ENCODE measurements around the gene PKP1.

Gene PKP1

DNA sequence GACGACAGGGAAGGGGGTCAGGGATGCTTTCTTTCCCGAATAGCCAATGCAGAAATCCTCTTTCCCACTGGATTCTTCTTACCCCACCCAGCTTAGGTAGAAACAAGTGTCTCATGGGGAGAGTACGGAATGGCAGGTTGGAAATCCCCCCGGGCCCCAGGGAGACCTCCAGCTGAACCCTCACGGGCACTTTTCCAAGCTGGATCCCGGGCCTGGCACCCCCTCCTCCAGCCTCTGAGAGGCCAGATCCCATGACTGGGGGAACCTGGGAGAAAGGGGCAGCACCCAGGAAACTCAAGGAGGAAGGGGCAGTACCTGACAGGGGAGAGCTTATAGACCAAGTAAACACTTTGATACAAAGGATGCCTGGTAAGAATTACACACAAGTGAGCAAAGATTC lies 1.3 kb downstream of the PKP1 start:
- peaks cover under 1% of the 10 kb centered on the region for H3K4me1 ChIP-seq (ENCODE audit: control insufficient read depth, insufficient read depth, low read length)

DNA sequence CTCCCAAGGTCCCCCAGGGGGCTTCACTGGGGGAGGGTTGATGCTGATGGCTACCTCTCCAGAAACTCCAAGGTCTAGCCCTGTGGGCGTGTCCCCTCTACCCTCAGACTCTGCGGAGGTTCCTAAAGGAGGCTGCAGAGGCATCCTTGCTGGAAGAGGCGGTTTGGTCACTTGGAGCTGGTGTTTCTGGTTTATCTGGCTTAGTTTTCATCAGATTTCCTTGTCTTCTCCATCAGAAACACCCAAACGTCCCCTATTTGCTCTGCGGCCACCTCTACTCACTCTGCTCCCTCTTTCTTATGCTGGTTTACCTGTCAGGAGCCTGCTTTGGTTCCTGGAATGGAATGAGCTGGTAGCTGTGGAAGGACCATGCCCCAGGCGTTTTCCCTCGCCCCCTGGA lies 2.5 kb downstream of the PKP1 start:
- Histone ChIP-seq H3K9ac (ENCODE audit: low read length) (no peak overlapping the region), H3K4me1 (ENCODE audit: control insufficient read depth, insufficient read depth, low read length) (no peaks in the 10 kb centered on the region), H3K4me3 (ENCODE audit: low read length) (no peak overlapping the region), H3K27me3 (replicated peaks; ENCODE audit: control insufficient read depth, insufficient read depth, low read length) (peaks cover 51% of the 10 kb centered on the region), H3K36me3 (ENCODE audit: control insufficient read depth, insufficient read depth, low read length, severe bottlenecking) (no peaks in the 10 kb centered on the region), H3K9me3 (ENCODE audit: control insufficient read depth, low read length) (no peaks in the 10 kb centered on the region)
- DNase-seq (ENCODE audit: low read depth), result no peak

More for the DNA sequence above, 1.3 kb downstream of the PKP1 start:
- H3K9me3 ChIP-seq (ENCODE audit: control insufficient read depth, low read length), result no peaks in the 10 kb centered on the region
- no peaks in the 10 kb centered on the region for H3K36me3 ChIP-seq (ENCODE audit: control insufficient read depth, insufficient read depth, low read length, severe bottlenecking)
- no peak overlapping the region for H3K9ac ChIP-seq (ENCODE audit: low read length)
- H3K27me3 ChIP-seq (replicated peaks; ENCODE audit: control insufficient read depth, insufficient read depth, low read length), result peaks cover 61% of the 10 kb centered on the region
- no peak overlapping the region for H3K4me3 ChIP-seq (ENCODE audit: low read length)
- DNase-seq (ENCODE audit: low read depth), result no peak

DNA sequence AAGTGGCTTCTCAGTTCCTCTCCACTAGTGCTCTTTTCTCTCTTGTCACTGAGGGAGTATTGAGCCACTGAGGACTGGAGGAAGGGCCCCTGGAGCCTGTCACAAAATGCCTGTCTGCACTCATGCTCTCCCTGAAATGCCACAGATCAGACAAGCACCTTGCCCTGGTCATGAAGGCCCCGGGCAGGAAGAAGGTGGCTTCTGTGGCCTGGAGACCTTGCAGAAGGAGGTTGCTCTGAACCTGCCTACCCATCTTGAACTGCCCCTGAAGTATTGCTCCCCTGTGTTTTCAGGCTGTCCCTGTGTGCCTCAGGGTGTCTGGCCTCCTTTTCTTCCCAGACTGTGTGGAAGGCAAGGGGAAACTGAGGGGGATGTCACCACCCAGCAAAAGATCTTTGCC lies 3.1 kb downstream of the PKP1 start:
- H3K9me3 ChIP-seq (ENCODE audit: control insufficient read depth, low read length), result no peaks in the 10 kb centered on the region
- no peaks in the 10 kb centered on the region for H3K4me1 ChIP-seq (ENCODE audit: control insufficient read depth, insufficient read depth, low read length)
- peaks cover 46% of the 10 kb centered on the region for H3K27me3 ChIP-seq (replicated peaks; ENCODE audit: control insufficient read depth, insufficient read depth, low read length)
- H3K9ac ChIP-seq (ENCODE audit: low read length), result no peak overlapping the region
- no peak for DNase-seq (ENCODE audit: low read depth)
- no peak overlapping the region for H3K4me3 ChIP-seq (ENCODE audit: low read length)
- no peaks in the 10 kb centered on the region for H3K36me3 ChIP-seq (ENCODE audit: control insufficient read depth, insufficient read depth, low read length, severe bottlenecking)

DNA sequence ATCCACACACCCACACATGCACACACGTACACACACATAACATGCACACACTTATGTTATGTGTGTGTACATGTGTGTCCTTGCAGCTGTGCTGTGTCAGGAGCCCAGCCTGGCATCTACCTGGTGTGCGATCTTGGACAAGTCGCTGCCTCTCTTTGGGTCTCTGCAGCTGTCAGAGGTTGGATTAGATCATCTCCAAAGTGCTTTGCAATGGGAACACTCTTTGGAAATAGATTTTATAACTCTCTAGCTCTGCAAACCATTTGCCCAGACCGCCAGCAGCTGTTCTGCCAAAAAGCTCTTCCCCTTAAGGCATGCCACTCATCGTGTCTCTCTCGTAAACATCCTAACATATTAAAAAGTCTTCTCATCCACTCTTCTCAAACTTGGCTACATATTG lies 4.7 kb downstream of the PKP1 start:
- Histone ChIP-seq H3K9ac (ENCODE audit: low read length) (no peak overlapping the region), H3K4me1 (ENCODE audit: control insufficient read depth, insufficient read depth, low read length) (no peaks in the 10 kb centered on the region), H3K9me3 (ENCODE audit: control insufficient read depth, low read length) (no peaks in the 10 kb centered on the region), H3K27me3 (replicated peaks; ENCODE audit: control insufficient read depth, insufficient read depth, low read length) (peaks cover 45% of the 10 kb centered on the region), H3K4me3 (ENCODE audit: low read length) (no peak overlapping the region), H3K36me3 (ENCODE audit: control insufficient read depth, insufficient read depth, low read length, severe bottlenecking) (no peaks in the 10 kb centered on the region)
- DNase-seq (ENCODE audit: low read depth), result no peak

DNA sequence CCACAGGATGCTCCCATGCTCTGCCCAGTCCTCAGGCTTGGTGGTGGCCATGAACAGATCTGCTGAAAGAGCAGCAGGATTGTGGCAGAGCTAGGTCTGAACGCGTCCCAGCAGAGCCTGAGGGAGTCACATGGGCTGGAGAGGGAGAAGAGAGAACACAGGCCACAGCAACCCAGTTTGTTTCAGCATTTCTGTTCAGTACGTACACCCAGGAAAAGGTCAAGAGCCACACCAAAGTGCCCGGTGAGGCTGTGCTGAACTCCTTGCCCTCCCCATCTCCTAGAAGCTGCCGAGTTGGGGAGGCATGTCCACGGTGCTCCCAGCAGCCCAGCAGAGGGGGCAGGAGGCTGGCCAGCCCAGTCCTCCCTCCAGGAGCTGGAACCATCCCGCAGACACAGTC lies 5.5 kb downstream of the PKP1 start:
- Histone ChIP-seq H3K36me3 (ENCODE audit: control insufficient read depth, insufficient read depth, low read length, severe bottlenecking) (no peaks in the 10 kb centered on the region), H3K9me3 (ENCODE audit: control insufficient read depth, low read length) (no peaks in the 10 kb centered on the region), H3K9ac (ENCODE audit: low read length) (no peak overlapping the region), H3K27me3 (replicated peaks; ENCODE audit: control insufficient read depth, insufficient read depth, low read length) (peaks cover 39% of the 10 kb centered on the region), H3K4me3 (ENCODE audit: low read length) (no peak overlapping the region), H3K4me1 (ENCODE audit: control insufficient read depth, insufficient read depth, low read length) (no peaks in the 10 kb centered on the region)
- DNase-seq (ENCODE audit: low read depth), result no peak

DNA sequence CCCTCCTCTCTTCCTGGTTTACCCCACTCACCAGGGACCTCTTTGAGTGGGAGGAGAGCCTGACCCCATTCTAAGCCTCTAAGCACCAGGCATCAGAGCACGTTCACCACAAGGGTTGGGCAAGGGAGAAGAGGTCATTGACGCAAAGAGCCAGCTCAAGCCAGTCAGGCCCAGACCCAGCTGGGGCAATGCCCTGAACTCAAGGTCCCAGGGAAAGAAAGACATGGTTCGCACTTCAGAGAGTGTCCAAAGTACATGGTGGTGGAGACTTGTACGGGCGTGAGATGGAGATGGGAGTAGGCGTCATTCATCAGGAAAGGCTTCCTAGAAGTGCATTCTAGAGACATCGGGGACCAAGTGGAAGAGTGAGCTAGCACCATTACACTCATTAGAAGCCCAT lies 7.2 kb downstream of the PKP1 start:
- no peak for DNase-seq (ENCODE audit: low read depth)
- peaks cover 28% of the 10 kb centered on the region for H3K27me3 ChIP-seq (replicated peaks; ENCODE audit: control insufficient read depth, insufficient read depth, low read length)
- no peak overlapping the region for H3K4me3 ChIP-seq (ENCODE audit: low read length)

DNA sequence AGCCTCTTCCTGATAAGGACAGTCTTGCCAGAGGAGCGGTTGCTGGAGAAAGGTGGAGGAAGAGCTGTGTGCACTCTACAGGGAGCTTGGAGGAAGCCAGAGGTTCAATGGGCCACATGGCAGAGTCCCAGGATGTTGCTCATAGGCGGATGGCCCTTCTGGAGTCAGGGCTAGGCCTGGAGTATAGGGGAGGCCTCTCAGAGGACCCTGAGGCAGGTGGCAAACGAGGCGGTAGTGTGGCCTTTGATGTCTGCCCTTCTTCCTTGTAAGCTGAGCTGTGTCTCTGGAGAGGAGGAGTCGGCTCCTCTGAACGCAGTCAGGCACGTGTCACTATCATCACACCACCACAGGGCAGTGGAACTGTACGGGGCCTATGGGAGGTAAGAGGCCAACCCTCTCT lies 8.6 kb downstream of the PKP1 start:
- Histone ChIP-seq H3K9ac (ENCODE audit: low read length) (no peak overlapping the region), H3K4me3 (ENCODE audit: low read length) (no peak overlapping the region), H3K4me1 (ENCODE audit: control insufficient read depth, insufficient read depth, low read length) (peaks cover 13% of the 10 kb centered on the region), H3K9me3 (ENCODE audit: control insufficient read depth, low read length) (no peaks in the 10 kb centered on the region), H3K36me3 (ENCODE audit: control insufficient read depth, insufficient read depth, low read length, severe bottlenecking) (no peaks in the 10 kb centered on the region), H3K27me3 (replicated peaks; ENCODE audit: control insufficient read depth, insufficient read depth, low read length) (peaks cover 28% of the 10 kb centered on the region)
- no peak for DNase-seq (ENCODE audit: low read depth)

More for the DNA sequence above, 7.2 kb downstream of the PKP1 start:
- Histone ChIP-seq H3K4me1 (ENCODE audit: control insufficient read depth, insufficient read depth, low read length) (peaks cover 1% of the 10 kb centered on the region), H3K9me3 (ENCODE audit: control insufficient read depth, low read length) (no peaks in the 10 kb centered on the region), H3K36me3 (ENCODE audit: control insufficient read depth, insufficient read depth, low read length, severe bottlenecking) (no peaks in the 10 kb centered on the region), H3K9ac (ENCODE audit: low read length) (no peak overlapping the region)

DNA sequence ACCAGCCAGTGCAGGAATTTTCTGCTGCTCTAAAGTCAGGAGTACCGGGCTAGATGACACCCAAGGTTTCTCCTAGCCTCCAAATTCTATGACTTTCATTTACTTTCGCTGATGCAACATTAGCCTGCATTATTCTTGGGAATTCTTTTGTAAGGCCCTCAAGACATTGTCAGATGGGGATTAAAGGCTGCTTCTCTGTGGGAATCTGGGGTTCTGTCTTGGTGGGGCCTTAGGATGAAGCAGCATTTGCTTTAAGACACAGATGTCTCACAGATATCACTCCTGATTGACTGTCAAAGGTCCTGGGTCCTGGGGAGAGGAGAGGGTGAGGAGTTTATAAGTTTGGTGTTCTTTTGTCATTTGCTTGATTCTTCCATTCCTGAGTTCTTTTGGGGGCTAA lies 11.6 kb downstream of the PKP1 start:
- H3K9ac ChIP-seq (ENCODE audit: low read length), result no peak overlapping the region

DNA sequence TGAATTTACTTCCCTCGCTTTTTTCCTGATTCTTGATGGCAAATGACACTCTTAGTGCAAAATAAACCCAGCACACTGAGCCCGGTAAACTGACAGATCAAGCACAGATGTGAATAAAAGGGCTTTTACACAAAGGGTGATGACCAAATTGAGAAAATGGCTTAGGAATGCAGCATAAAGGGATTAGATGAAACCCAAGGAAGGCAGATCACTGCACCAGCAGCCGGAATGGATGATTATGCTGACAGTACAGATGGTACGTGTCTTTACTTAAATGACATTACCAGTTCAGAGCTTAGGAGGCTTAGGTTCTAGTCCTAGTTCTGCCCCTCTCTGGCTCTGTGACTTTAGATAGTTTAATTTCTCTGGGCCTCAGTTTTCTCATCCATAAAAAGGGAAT lies 12.0 kb downstream of the PKP1 start:
- no peaks in the 10 kb centered on the region for H3K36me3 ChIP-seq (ENCODE audit: control insufficient read depth, insufficient read depth, low read length, severe bottlenecking)
- no peak overlapping the region for H3K9ac ChIP-seq (ENCODE audit: low read length)
- peaks cover 18% of the 10 kb centered on the region for H3K27me3 ChIP-seq (replicated peaks; ENCODE audit: control insufficient read depth, insufficient read depth, low read length)
- no peak overlapping the region for H3K4me3 ChIP-seq (ENCODE audit: low read length)
- no peaks in the 10 kb centered on the region for H3K9me3 ChIP-seq (ENCODE audit: control insufficient read depth, low read length)
- peaks cover 20% of the 10 kb centered on the region for H3K4me1 ChIP-seq (ENCODE audit: control insufficient read depth, insufficient read depth, low read length)
- peak; percentile 49 for DNase-seq (ENCODE audit: low read depth)

More for the DNA sequence above, 11.6 kb downstream of the PKP1 start:
- no peak overlapping the region for H3K4me3 ChIP-seq (ENCODE audit: low read length)
- DNase-seq (ENCODE audit: low read depth), result peak; percentile 33
- H3K36me3 ChIP-seq (ENCODE audit: control insufficient read depth, insufficient read depth, low read length, severe bottlenecking), result no peaks in the 10 kb centered on the region
- H3K4me1 ChIP-seq (ENCODE audit: control insufficient read depth, insufficient read depth, low read length), result peaks cover 16% of the 10 kb centered on the region
- peaks cover 18% of the 10 kb centered on the region for H3K27me3 ChIP-seq (replicated peaks; ENCODE audit: control insufficient read depth, insufficient read depth, low read length)
- H3K9me3 ChIP-seq (ENCODE audit: control insufficient read depth, low read length), result no peaks in the 10 kb centered on the region

DNA sequence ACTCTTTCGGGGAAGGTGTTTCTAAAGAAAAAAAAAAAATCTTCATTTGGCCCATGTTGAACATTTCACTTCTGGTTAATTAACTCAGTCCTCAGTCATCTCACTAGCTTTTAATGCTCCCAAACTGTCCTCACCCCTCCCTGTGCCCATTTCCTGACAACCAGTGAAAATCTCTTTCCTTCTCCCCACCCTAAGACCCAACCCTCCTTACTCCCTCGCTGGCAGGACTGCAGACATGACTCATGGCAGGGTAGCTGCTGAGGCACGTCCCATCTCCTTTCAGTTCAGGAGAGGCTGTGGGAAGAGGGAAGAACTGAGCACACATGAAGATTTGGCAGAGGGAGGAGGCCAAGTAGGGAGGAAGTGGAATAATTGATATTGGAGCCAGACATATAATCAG lies 12.6 kb downstream of the PKP1 start:
- H3K4me1 ChIP-seq (ENCODE audit: control insufficient read depth, insufficient read depth, low read length), result peaks cover 20% of the 10 kb centered on the region
- peak; percentile 73 for DNase-seq (ENCODE audit: low read depth)
- H3K9me3 ChIP-seq (ENCODE audit: control insufficient read depth, low read length), result no peaks in the 10 kb centered on the region
- H3K27me3 ChIP-seq (replicated peaks; ENCODE audit: control insufficient read depth, insufficient read depth, low read length), result peaks cover 21% of the 10 kb centered on the region
- no peaks in the 10 kb centered on the region for H3K36me3 ChIP-seq (ENCODE audit: control insufficient read depth, insufficient read depth, low read length, severe bottlenecking)
- no peak overlapping the region for H3K9ac ChIP-seq (ENCODE audit: low read length)
- H3K4me3 ChIP-seq (ENCODE audit: low read length), result no peak overlapping the region

DNA sequence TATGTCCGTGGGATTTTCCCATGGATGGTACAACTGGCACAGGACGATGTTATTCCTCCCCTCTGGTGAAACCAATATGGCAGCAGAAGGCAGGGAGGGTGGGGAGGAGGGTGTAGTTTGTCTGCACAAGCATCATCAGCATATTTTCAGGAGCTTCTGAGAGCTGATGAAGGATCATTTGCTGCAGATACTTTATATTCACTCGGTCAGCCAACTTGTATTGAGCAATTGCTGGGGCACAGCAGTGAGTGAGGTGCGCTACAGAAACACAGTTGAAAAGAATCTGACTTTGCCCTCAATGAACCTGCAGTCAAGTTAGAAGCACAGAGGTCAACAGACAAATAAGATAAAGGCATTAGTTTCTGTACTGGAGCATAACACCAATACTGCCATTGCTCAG lies 13.0 kb downstream of the PKP1 start:
- peaks cover 20% of the 10 kb centered on the region for H3K4me1 ChIP-seq (ENCODE audit: control insufficient read depth, insufficient read depth, low read length)
- no peak overlapping the region for H3K9ac ChIP-seq (ENCODE audit: low read length)
- DNase-seq (ENCODE audit: low read depth), result peak; percentile 18
- no peaks in the 10 kb centered on the region for H3K36me3 ChIP-seq (ENCODE audit: control insufficient read depth, insufficient read depth, low read length, severe bottlenecking)
- no peak overlapping the region for H3K4me3 ChIP-seq (ENCODE audit: low read length)
- H3K27me3 ChIP-seq (replicated peaks; ENCODE audit: control insufficient read depth, insufficient read depth, low read length), result peaks cover 23% of the 10 kb centered on the region
- no peaks in the 10 kb centered on the region for H3K9me3 ChIP-seq (ENCODE audit: control insufficient read depth, low read length)

Data from adipocyte (in vitro differentiated cells).